ENCODE data around the gene SUN1. TPM values are rescaled to one million over a fixed set of nuclear protein-coding genes. Genes with fewer than 3 reads are reported as not detected.
"Not testable (repeated sequence)": the region's sequence is repeated elsewhere in the genome, so short reads cannot be mapped to it uniquely, and the experiment has no call there.

Gene SUN1
- total and polyA plus RNA-seq, 3 experiments from 2014 or later, result 29.8 to 65.8 (median 59.8) TPM

DNA sequence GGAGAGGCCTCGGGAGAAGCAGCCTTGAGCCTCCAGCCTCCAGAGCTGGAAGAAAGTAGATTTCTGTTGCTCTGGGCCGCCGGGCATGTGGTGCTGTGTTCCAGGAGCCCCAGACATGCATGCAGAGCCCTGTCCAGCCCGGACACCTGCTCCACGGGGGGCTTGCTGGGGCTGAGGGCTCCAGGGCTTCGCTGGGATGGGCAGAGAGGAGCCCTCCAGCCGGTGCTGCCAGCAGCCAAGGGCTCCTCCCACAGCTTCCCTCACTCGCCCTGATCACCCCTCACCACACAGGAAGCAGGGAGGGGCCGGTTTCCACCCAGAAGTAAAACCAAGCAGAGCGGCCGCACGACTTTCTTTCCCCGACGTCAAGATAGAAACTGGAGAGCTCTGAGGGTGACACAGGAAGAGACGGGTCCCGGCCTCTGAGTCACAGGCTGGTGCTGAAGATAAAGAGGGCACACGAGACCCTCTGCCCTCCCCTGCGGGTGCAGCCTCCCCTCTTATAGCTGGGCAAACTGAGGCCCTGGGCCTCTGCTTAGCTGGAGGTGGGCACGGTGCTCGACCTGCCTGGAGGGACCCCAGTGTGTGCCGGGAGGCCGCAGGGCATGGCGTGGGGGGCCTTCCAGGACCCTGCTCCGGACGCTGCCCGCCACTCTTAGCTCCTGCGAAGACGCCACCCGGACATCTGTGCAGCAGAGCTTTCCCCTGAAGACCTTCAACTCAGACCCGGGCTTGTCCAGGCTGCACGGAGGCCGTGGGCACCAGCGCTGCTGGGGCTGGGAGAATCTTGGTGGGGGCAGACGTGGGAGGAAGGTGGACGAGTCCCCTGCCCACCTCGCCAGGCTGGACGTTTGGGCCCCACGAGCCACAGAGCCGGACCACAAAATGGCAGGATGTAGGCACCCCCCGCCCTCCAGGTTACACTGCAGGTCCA, 91.1 kb downstream of the SUN1 start:
- Histone ChIP-seq H3K36me3 (ENCODE audit: insufficient read depth, low read length) (no peaks in the 10 kb centered on the region), H3K27me3 (ENCODE audit: insufficient read depth, low read length, poor library complexity, severe bottlenecking) (no peaks in the 10 kb centered on the region), H3K27ac (ENCODE audit: low read depth, low read length) (peak overlapping the region; percentile 79), H3K9me3 (ENCODE audit: low read length) (no peaks in the 10 kb centered on the region), H3K4me3 (ENCODE audit: low read length) (peak overlapping the region; percentile 81), H3K4me1 (ENCODE audit: insufficient read depth, low read length) (peaks cover 38% of the 10 kb centered on the region)
- H3K27ac Mint-ChIP-seq, result peak overlapping the region; percentile 82 to 100 (median 98)
- peaks cover 0 to 1% (median 0%) of the 10 kb centered on the region in 3 donors for H3K36me3 Mint-ChIP-seq
- ChIA-PET CTCF (interaction anchor here (0.9 to 2.4 kb wide), 5 partner anchors 15 to 44 kb away, joined by 3 to 9 read pairs (median 3); no protein-coding TSS in a partner anchor), POLR2A (interaction anchor here (1.0 to 1.8 kb wide), 6 partner anchors 10 to 52 kb away, joined by 3 to 10 read pairs (median 6); partner anchors contain the start of genes ADAP1, COX19 and GET4)
- H3K27me3 Mint-ChIP-seq, result no peaks in the 10 kb centered on the region
- peak overlapping the region; percentile 76 to 94 (median 90) for H3K4me3 Mint-ChIP-seq
- H3K4me1 Mint-ChIP-seq, result peaks cover 22 to 60% (median 36%) of the 10 kb centered on the region in 3 donors
- DNase-seq, result peak; percentile 88 to 95 (median 90)
- H3K9me3 Mint-ChIP-seq, result no peaks in the 10 kb centered on the region

GRCh38 chr7:924042-924441, 91.8 kb downstream of the SUN1 start:
- Mint-ChIP-seq H3K4me1 (peaks cover 28 to 65% (median 42%) of the 10 kb centered on the region in 3 donors), H3K4me3 (peak overlapping the region in 4 of 7 donors; percentile 8 to 94 (median 86)), H3K27ac (peak overlapping the region in 4 of 8 donors; percentile 35 to 98 (median 62))
- CTCF ChIA-PET, result interaction anchor here (1.0 to 2.0 kb wide), 2 partner anchors 17 to 30 kb away, joined by 3 to 6 read pairs; partner anchors contain the start of gene ADAP1
- Histone ChIP-seq H3K27ac (ENCODE audit: low read depth, low read length) (peak overlapping the region; percentile 79), H3K4me1 (ENCODE audit: insufficient read depth, low read length) (peaks cover 38% of the 10 kb centered on the region), H3K4me3 (ENCODE audit: low read length) (peak overlapping the region; percentile 81)
- not testable (repeated sequence) for H3K27me3 ChIP-seq (ENCODE audit: insufficient read depth, low read length, poor library complexity, severe bottlenecking); H3K27me3 Mint-ChIP-seq; H3K36me3 ChIP-seq (ENCODE audit: insufficient read depth, low read length); H3K36me3 Mint-ChIP-seq; H3K9me3 ChIP-seq (ENCODE audit: low read length); H3K9me3 Mint-ChIP-seq
- POLR2A ChIA-PET, result interaction anchor here (1.2 to 1.4 kb wide), 3 partner anchors 16 to 51 kb away, joined by 4 to 10 read pairs (median 7); partner anchors contain the start of genes ADAP1 and COX19
- DNase-seq, result peak in 1 of 5 donors; percentile 1

Other genes starting within 250 kb of the SUN1 start
- 10 to 100 TPM; 47.3 to 48.0 TPM for gene DNAAF5, start 105.8 kb upstream of the SUN1 start, total RNA-seq
- 4.4 TPM for gene DNAAF5, start 105.8 kb upstream of the SUN1 start, polyA plus RNA-seq
- 10 to 100 TPM; 28.3 to 32.4 TPM for gene PRKAR1B, start 105.2 kb upstream of the SUN1 start, total RNA-seq
- gene PRKAR1B, start 105.2 kb upstream of the SUN1 start, polyA plus RNA-seq, result 8.1 TPM
- gene GET4, start 44.1 kb downstream of the SUN1 start, total RNA-seq, result 10 to 100 TPM; 39.9 to 44.9 TPM
- 33.6 TPM for gene GET4, start 44.1 kb downstream of the SUN1 start, polyA plus RNA-seq
- gene ADAP1, start 122.2 kb downstream of the SUN1 start, total RNA-seq, result 10 to 100 TPM; 67.7 to 77.3 TPM
- 37.7 TPM for gene ADAP1, start 122.2 kb downstream of the SUN1 start, polyA plus RNA-seq
- 10 to 100 TPM; 18.9 to 21.3 TPM for gene COX19, start 143.1 kb downstream of the SUN1 start, total RNA-seq
- gene COX19, start 143.1 kb downstream of the SUN1 start, polyA plus RNA-seq, result 25.9 TPM
- gene CYP2W1, start 150.7 kb downstream of the SUN1 start, total RNA-seq, result not detected
- not detected for gene CYP2W1, start 150.7 kb downstream of the SUN1 start, polyA plus RNA-seq
- under 1 TPM; 0.55 to 0.70 TPM for gene GPR146, start 212.1 kb downstream of the SUN1 start, total RNA-seq
- 1.2 TPM for gene GPR146, start 212.1 kb downstream of the SUN1 start, polyA plus RNA-seq

Measured in CD8-positive, alpha-beta memory T cell (primary cell).